Coronary artery (tissue), 2 donors: ENCODE measurements around the gene KDM2A.

Experiments used
- DNase-seq: peaks from one replicate; pipeline ENCODE4 v3.0.0-alpha.2; 2017; ENCODE audit warnings: low spot score
- H3K27ac ChIP-seq, 2 donors: fragments of 200-600 bp; sonication (generic); one replicate each; pipeline ENCODE4 v1.5.1; 2016 to 2019
- H3K4me3 ChIP-seq: fragments of 200-600 bp; sonication (generic); 2 replicates; pipeline ENCODE4 v1.5.1; 2016; ENCODE audit warnings: mild to moderate bottlenecking, moderate library complexity
- CTCF ChIP-seq: fragments of 200-600 bp; sonication (generic); IDR thresholded peaks from one replicate; pipeline ENCODE4 v1.5.1; 2019; ENCODE audit warnings: antibody characterized with exemption

The KDM2A gene

GRCh38 chr11:67274768-67275605, 155.9 kb downstream of the KDM2A start:
- peak overlapping the region; percentile 31 for H3K4me3 ChIP-seq
- DNase-seq, result no peak
- H3K27ac ChIP-seq, result peak overlapping the region; percentile 36 to 88
- TF ChIP-seq CTCF, result no peak

GRCh38 chr11:67275606-67276409, 156.7 kb downstream of the KDM2A start:
- TF ChIP-seq CTCF, result no peak
- Histone ChIP-seq H3K27ac (peak overlapping the region; percentile 36 to 88), H3K4me3 (no peak overlapping the region)
- no peak for DNase-seq

GRCh38 chr11:67276781-67277230, 157.7 kb downstream of the KDM2A start:
- H3K4me3 ChIP-seq, result peak overlapping the region; percentile 49
- DNase-seq, result no peak
- TF ChIP-seq CTCF, result no peak
- H3K27ac ChIP-seq, result peak overlapping the region; percentile 35 to 88

GRCh38 chr11:67277231-67277961, 158.3 kb downstream of the KDM2A start:
- DNase-seq, result peak; percentile 89
- Histone ChIP-seq H3K4me3 (peak overlapping the region; percentile 49), H3K27ac (peak overlapping the region; percentile 35 to 88)
- TF ChIP-seq CTCF, result no peak

GRCh38 chr11:67278135-67278938, 159.3 kb downstream of the KDM2A start:
- DNase-seq, result no peak
- no peak for TF ChIP-seq CTCF
- Histone ChIP-seq H3K4me3 (peak overlapping the region; percentile 49), H3K27ac (peak overlapping the region; percentile 35 to 88)

GRCh38 chr11:67278939-67279588, 160.0 kb downstream of the KDM2A start:
- Histone ChIP-seq H3K4me3 (no peak overlapping the region), H3K27ac (peak overlapping the region in 1 of 2 donors; percentile 88)
- TF ChIP-seq CTCF, result no peak
- no peak for DNase-seq
